GM18511 (cell line): ENCODE data around the gene PTGES3.
"Not testable (repeated sequence)": the region's sequence is repeated elsewhere in the genome, so short reads cannot be mapped to it uniquely, and the experiment has no call there.

Source experiments
- ATAC-seq: cut with Tn5 transposase; IDR thresholded peaks from one replicate; pipeline ENCODE4 v1.9.1; 2021; ENCODE audit warnings: mild to moderate bottlenecking, moderate library complexity; ENCODE audit not compliant: unreplicated experiment

PTGES3 gene

GRCh38 chr12:56657416-56658379 lies 30.4 kb downstream of the PTGES3 start:
- ATAC-seq = peak; percentile 61

GRCh38 chr12:56653781-56654180 lies 34.3 kb downstream of the PTGES3 start:
- ATAC-seq = not testable (repeated sequence)

GRCh38 chr12:56648023-56648422 lies 40.1 kb downstream of the PTGES3 start:
- not testable (repeated sequence) for ATAC-seq

DNA sequence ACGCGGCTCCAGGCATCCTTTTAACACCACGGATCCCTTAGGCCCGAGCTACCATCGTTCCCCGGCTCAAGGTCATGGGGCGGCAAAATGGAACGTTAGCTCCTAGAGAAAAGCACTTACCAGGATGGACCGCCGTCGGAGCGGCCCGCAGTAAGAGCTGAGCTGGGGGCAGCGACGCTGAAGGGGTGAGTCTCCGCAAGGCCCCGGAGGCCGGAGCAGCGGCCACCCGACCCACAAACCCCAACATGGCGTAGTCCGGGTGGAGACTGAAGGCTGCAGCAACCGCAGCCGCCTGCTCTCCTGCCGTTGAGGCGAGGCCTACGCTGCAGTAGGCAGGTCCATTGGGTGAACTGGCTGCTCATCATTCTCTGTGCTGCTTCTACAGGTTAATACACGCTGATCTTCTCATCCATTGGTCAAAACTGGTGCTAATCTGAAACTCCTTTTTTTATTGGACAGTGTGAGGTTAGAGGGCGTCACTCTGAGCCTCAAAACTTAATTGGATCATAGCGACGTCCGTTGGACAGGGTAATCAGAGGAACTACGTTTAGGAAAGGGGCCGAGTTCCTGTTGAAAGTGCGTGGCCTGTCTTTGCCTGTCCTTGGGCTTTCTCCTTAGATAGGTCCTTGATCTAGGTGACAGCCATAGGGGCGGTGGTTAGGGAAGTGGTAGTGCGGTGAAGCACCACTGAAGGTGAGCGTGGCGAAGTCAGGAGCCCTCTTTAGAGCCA lies 42.2 kb downstream of the PTGES3 start, which contains the start of gene ATP5F1B:
Gene ATP5F1B, minus strand, starts transcription at position 268 of the 730 bp plus-strand sequence. Its CDS starts 21 bp downstream, at position 247.
- peak; percentile 98 for ATAC-seq

GRCh38 chr12:56645201-56645716 lies 42.8 kb downstream of the PTGES3 start:
- ATAC-seq = no peak

DNA sequence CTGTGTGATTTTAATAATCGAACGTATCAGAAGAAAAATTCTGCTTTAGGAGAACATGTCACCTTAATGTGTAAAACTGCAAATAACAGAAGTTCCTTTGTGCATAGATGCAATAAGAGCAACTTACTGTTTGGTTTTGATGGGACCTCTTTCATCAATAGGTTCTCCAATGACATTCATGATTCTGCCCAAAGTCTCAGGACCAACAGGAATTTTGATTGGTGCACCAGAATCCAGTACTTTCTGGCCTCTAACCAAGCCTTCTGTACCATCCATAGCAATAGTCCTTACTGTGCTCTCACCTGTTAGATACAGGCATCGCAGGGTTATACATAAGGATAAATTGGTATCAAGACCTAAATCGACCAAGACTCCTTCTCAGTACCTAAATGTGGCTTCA lies 43.4 kb downstream of the PTGES3 start:
- ATAC-seq = no peak

- no peak for ATAC-seq
Observed at GRCh38 chr12:56641219-56641618, 46.9 kb downstream of the PTGES3 start.

DNA sequence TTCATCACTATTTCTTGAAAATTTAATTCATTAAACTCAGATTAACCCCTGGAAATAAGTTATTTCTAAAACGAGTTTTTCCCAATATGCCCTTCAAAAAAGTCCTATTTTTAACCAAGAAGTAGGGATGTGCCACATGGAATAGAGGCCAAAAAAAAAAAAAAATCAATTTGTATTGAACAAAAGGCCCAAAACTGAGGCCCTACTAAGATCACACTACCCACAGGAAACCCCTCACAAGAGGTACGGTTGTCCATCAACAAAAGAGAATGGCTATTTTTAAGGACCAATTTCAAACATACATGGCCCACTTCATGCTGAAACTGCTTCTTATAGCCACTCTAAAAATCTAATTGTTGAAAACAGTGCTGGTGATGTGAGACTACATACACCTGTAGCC lies 50.5 kb downstream of the PTGES3 start:
- no peak for ATAC-seq

- ATAC-seq = peak; percentile 59
Observed at GRCh38 chr12:56636675-56637540, 51.2 kb downstream of the PTGES3 start.

GRCh38 chr12:56635806-56636674 lies 52.0 kb downstream of the PTGES3 start:
- peak; percentile 60 for ATAC-seq

DNA sequence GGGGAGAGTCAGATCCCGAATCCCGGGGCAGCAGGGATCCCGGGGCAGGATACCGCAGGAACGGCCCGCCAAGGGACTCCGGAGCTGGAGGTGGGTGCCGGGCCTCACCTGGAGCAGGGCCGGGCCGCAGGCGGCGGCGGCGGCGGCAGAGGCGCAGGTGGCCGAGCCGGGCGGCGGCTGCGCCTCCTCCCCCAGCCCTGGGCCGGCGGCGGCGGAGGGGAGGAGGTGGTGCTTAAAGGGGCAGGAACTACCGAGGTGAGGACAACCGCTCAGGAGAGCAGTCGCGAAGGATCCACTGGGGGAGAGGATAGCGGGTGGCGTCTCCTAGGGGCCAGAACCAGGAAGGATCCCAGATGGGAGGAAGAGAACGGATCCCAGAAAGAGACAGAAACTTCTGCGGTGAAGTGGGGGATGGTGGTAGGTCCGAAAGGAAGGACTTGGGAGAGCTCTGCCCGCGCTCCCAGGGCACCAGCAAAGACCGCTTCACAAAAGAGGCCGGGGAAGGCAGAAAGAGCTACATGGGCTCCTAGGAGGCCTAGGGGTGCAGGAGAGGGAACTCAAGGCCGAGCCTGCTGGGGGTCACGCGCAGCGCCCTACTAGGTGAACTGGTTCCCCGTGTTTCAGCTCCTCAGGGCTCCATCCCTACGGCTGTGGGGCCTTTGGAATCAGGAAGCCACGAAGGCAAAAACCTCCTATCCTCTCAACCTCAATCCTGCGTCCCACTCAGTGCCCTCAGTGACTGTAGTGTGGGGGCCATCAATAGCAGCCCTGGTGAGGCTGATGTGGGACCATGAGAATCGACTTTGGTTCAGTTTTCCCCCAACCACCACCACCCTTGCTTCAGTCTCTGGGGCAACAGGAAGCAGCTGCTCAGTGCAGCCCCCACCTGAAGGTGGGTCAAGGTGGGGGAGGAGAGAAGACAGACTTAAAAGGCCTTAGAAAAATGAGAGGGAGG lies 53.0 kb downstream of the PTGES3 start:
- ATAC-seq = peak; percentile 32

DNA sequence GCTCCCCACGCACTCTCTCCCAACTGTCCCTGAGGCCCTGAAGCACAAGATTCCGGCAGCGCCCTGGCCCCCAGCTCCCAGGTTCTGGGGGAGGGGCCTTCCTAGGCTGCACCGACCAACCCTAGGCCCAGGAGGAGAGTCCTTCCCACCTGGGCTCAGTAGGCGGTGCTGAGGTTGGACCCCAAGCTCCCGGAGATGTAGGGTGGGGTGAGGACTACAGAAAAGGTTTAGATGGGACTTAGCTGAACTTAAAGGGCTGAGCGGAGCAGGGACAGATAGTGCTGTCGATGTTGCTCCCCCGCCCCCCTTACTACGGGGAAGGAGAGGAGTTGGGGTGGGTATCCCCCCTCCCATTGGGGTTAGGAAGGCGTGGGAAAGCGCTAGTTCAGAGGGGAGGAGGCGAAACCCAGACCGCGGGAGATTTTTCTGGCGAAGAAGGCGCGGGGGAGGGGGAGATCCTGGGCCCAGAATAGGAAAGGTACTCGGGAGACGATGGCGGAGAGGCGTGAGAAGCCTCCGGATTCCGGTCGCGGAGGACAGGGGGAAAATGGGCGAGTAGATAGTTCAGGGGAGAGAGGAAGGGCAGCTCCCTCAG lies 53.7 kb downstream of the PTGES3 start:
- no peak for ATAC-seq

DNA sequence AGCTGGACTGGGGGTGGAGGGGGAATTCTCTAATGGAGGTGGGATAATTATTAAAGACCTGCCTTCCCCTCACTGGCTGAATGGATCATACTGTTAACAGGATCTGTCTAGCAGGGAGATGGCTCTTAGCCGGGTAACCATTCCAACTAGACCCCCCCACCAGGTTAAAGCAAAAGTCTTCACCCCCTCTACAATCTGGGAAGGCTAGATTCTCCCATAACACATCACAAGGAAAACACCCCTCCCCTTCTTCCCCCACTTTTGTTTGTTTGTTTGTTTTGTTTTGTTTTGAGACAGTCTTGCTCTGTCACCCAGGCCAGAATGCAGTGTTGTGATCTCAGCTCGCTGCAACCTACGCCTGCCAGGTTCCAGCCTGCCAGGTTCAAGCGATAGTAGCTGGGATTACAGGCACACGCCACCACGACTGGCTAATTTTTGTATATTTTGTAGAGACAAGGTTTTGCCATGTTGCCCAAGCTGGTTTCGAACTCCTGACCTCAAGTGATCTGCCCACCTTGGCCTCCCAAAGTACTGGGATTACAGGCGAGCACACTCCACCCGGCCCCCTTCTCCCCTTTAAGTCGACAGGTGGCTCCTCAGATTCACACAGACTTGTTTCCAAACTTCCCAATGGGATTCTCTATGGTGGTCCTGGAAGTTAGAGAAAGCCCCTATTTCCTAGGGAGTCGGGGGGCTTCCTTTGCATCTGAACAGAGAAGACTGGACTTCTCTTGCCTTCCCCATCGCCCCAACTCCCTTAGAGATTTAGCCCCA lies 54.4 kb downstream of the PTGES3 start:
- no peak for ATAC-seq

- ATAC-seq = no peak
Observed at GRCh38 chr12:56632701-56633467, 55.2 kb downstream of the PTGES3 start.

GRCh38 chr12:56631790-56632700 lies 56.0 kb downstream of the PTGES3 start:
- ATAC-seq = peak; percentile 21
